GM12865 (cell line): Measurements from ENCODE around the gene SPINK4.

ENCODE experiments used
- DNase-seq: peaks from one replicate; pipeline ENCODE4 v3.0.0; 2010; ENCODE audit warnings: low read depth
- H3K4me3 ChIP-seq: 2 replicates; pipeline ENCODE4 v1.5.1; 2011; ENCODE audit warnings: mild to moderate bottlenecking, low read depth, low read length, control low read depth
- CTCF ChIP-seq: IDR thresholded peaks from 2 replicates; pipeline ENCODE4 v1.5.1; 2011; ENCODE audit warnings: low read length, control low read depth, low read depth, inconsistent platforms; ENCODE audit not compliant: insufficient read depth; ENCODE audit errors: missing control alignments

The SPINK4 gene

GRCh38 chr9:33221568-33221884 lies 18.4 kb upstream of the SPINK4 start:
- TF ChIP-seq CTCF: no peak
- no peak overlapping the region for H3K4me3 ChIP-seq
- DNase-seq: no peak

GRCh38 chr9:33222031-33222430 lies 17.9 kb upstream of the SPINK4 start:
- H3K4me3 ChIP-seq: no peak overlapping the region
- DNase-seq: no peak
- TF ChIP-seq CTCF: no peak

GRCh38 chr9:33223696-33224095 lies 16.3 kb upstream of the SPINK4 start:
- peak; percentile 47 for DNase-seq
- H3K4me3 ChIP-seq: no peak overlapping the region
- TF ChIP-seq CTCF: peak; percentile 28

- TF ChIP-seq CTCF: peak; percentile 58
- peak; percentile 82 for DNase-seq
- H3K4me3 ChIP-seq: no peak overlapping the region
Observed at GRCh38 chr9:33225319-33226147, 14.4 kb upstream of the SPINK4 start.

GRCh38 chr9:33227008-33227398 lies 13.0 kb upstream of the SPINK4 start:
- DNase-seq: peak; percentile 34
- no peak for TF ChIP-seq CTCF
- H3K4me3 ChIP-seq: no peak overlapping the region

- TF ChIP-seq CTCF: no peak
- H3K4me3 ChIP-seq: no peak overlapping the region
- no peak for DNase-seq
Observed at GRCh38 chr9:33227741-33228140, 12.2 kb upstream of the SPINK4 start.

GRCh38 chr9:33228606-33229005 lies 11.4 kb upstream of the SPINK4 start:
- no peak for DNase-seq
- no peak overlapping the region for H3K4me3 ChIP-seq
- no peak for TF ChIP-seq CTCF
